ENCODE results near the gene EEA1.
"Not testable (repeated sequence)": the region's sequence is repeated elsewhere in the genome, so short reads cannot be mapped to it uniquely, and the experiment has no call there.

DNA sequence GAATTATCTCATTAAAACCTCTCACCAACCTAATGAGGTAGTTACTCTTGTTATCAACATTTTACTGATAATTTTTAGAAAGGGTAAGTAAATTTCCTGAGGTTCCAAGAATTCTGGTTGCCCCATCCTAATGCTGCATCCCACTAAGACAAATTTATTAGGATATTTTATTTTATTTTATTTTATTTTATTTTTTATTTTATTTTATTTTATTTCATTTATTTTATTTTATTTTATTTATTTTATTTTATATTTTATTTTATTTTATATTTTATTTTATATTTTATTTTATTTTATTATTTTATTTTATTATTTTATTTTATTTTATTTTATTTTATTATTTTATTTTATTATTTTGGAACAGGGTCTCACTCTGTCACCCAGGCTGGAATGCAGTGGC, 179.4 kb downstream of the EEA1 start:
- not testable (repeated sequence) for TF ChIP-seq EZH2 (IDR thresholded peaks at IDR 0.05; ENCODE audit: borderline replicate concordance, insufficient read depth, low read length, poor library complexity, severe bottlenecking); POLR2AphosphoS5 (IDR thresholded peaks at IDR 0.05)

All from neural cell (in vitro differentiated cells).